Sigmoid colon (tissue), 3 donors: Measurements from ENCODE around the gene EIF3F.

Source experiments
- CTCF ChIP-seq, 4 experiments: fragments of 450-650 bp in 3 of 4; fragments of 200-600 bp in 1 of 4; IDR thresholded peaks; one replicate each; pipeline ENCODE4 v1.5.1; 2016 to 2019; ENCODE audit warnings: antibody characterized with exemption in 4 of 4, mild to moderate bottlenecking in 3 of 4, moderate library complexity in 2 of 4
- POLR2A ChIP-seq, 2 donors: fragments of 450-650 bp; IDR thresholded peaks; one replicate each; pipeline ENCODE4 v1.6.1; 2016; ENCODE audit warnings: antibody characterized with exemption in 2 of 2, mild to moderate bottlenecking in 2 of 2, moderate library complexity in 2 of 2

- no peak for TF ChIP-seq CTCF (IDR thresholded peaks at IDR 0.05)
- TF ChIP-seq POLR2A (IDR thresholded peaks at IDR 0.05): no peak
Measured at GRCh38 chr11:8032576-8033304, 45.6 kb downstream of the EIF3F start.
